ENCODE measurements around the gene LHX2. TPM values are rescaled to one million over a fixed set of nuclear protein-coding genes. Genes with fewer than 3 reads are reported as not detected.

The LHX2 gene
- total RNA-seq, 3 donors from 2014 or later (not counting 1 experiment from before 2014, with no cell fraction given): not detected

GRCh38 chr9:124044448-124044847 is 32.9 kb downstream of the LHX2 start:
- no peak overlapping the region for H3K27ac ChIP-seq (ENCODE audit: low read length)
- H3K27ac Mint-ChIP-seq: no peak overlapping the region
- intact Hi-C loops (cut with micrococcal nuclease): loop anchor here (5.0 kb wide), 1 partner anchor 642 kb away; no protein-coding TSS in a partner anchor
- ATAC-seq (no peak), DNase-seq (no peak)
- no peak overlapping the region for H3K4me3 ChIP-seq (ENCODE audit: low read length)
- no peaks in the 10 kb centered on the region for H3K9me3 ChIP-seq (ENCODE audit: control insufficient read depth, insufficient read depth, low read length)
- H3K4me1 ChIP-seq (ENCODE audit: control insufficient read depth, insufficient read depth, low read length): peaks cover 9% of the 10 kb centered on the region
- no peak overlapping the region for H3K4me3 Mint-ChIP-seq
- H3K4me1 Mint-ChIP-seq: peaks cover 0 to 7% of the 10 kb centered on the region in 2 donors
- H3K9me3 Mint-ChIP-seq: no peaks in the 10 kb centered on the region
- peaks cover 29% of the 10 kb centered on the region for H3K27me3 ChIP-seq (ENCODE audit: control insufficient read depth, insufficient read depth, low read length)
- H3K36me3 Mint-ChIP-seq: no peaks in the 10 kb centered on the region
- H3K36me3 ChIP-seq (ENCODE audit: control insufficient read depth, insufficient read depth, low read length): no peaks in the 10 kb centered on the region
- peaks cover 42 to 52% of the 10 kb centered on the region in 2 donors for H3K27me3 Mint-ChIP-seq (ENCODE audit: low read depth in 2 of 2)
- TF ChIP-seq, protein P1, sequence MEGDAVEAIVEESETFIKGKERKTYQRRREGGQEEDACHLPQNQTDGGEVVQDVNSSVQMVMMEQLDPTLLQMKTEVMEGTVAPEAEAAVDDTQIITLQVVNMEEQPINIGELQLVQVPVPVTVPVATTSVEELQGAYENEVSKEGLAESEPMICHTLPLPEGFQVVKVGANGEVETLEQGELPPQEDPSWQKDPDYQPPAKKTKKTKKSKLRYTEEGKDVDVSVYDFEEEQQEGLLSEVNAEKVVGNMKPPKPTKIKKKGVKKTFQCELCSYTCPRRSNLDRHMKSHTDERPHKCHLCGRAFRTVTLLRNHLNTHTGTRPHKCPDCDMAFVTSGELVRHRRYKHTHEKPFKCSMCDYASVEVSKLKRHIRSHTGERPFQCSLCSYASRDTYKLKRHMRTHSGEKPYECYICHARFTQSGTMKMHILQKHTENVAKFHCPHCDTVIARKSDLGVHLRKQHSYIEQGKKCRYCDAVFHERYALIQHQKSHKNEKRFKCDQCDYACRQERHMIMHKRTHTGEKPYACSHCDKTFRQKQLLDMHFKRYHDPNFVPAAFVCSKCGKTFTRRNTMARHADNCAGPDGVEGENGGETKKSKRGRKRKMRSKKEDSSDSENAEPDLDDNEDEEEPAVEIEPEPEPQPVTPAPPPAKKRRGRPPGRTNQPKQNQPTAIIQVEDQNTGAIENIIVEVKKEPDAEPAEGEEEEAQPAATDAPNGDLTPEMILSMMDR (IDR thresholded peaks at IDR 0.05): no peak
- WGBS (ENCODE audit: insufficient coverage): 96% methylated on average over 5 of the region's 5 CpGs

DNA sequence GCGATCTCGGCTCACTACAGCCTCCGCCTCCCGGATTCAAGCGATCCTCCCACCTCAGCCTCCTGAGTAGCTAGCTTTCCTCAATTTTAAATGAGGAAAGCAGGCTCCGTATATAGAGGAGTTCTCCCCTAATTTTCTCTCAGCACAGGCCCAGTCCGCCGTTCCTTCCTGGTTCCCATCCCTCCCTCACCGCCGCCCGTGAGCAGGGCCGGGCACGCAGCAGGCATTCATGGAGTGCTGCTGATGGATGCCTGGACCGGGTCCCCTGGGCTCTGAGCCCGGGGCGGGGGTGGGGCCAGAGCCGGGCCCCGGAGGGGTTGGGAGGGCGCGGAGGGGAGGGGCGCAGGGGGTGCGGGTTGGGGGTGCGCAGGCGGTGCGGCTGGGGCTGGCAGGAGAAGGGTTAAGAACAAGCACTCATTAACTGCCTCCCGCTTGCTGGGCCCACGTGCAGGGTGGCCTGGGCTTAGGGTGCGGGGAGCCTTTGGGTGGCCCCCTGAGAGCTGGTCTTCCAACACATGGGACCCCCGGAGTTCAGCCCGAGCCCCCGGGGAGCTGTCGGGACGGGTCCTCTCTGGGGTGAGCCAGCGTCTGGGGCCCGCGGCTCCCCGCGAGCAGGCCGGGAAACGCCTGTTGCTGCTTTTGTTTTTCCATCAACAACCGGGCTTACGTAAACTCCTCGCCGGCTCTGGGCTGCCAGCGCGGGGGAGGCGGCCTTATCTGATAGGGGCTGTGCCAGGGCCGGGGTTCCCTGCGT is 33.7 kb downstream of the LHX2 start:
- Histone ChIP-seq H3K36me3 (ENCODE audit: control insufficient read depth, insufficient read depth, low read length) (no peaks in the 10 kb centered on the region), H3K9me3 (ENCODE audit: control insufficient read depth, insufficient read depth, low read length) (no peaks in the 10 kb centered on the region), H3K27ac (ENCODE audit: low read length) (no peak overlapping the region), H3K27me3 (ENCODE audit: control insufficient read depth, insufficient read depth, low read length) (peaks cover 25% of the 10 kb centered on the region), H3K4me1 (ENCODE audit: control insufficient read depth, insufficient read depth, low read length) (peaks cover 9% of the 10 kb centered on the region), H3K4me3 (ENCODE audit: low read length) (no peak overlapping the region)
- DNase-seq (no peak), ATAC-seq (no peak)
- H3K36me3 Mint-ChIP-seq: no peaks in the 10 kb centered on the region
- no peaks in the 10 kb centered on the region for H3K9me3 Mint-ChIP-seq
- peaks cover 39 to 49% of the 10 kb centered on the region in 2 donors for H3K27me3 Mint-ChIP-seq (ENCODE audit: low read depth in 2 of 2)
- H3K27ac Mint-ChIP-seq: no peak overlapping the region
- WGBS (ENCODE audit: insufficient coverage): 13% methylated on average over 49 of the region's 49 CpGs
- H3K4me1 Mint-ChIP-seq: peaks cover 0 to 7% of the 10 kb centered on the region in 2 donors
- H3K4me3 Mint-ChIP-seq: no peak overlapping the region
- intact Hi-C loops (cut with micrococcal nuclease): no loop called here
- TF ChIP-seq, protein P1 (IDR thresholded peaks at IDR 0.05): no peak

DNA sequence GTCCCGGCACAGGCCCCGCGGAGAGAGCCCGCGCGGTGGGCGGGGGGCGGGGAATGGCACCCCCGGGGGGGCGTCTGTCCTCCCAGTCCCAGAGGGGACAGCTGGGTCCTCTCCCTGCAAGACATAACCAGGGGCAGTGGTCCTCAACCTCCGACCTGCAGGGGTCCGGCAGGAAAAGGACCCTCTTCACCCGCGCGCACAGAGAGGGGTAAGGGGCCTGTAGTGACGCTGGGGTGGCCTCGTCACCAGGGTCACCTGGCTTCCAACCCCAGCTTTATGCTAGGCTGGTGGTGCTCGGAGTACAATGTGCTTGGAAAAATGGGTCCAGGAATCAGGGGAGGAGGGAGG is 34.2 kb downstream of the LHX2 start:
- DNase-seq (no peak), ATAC-seq (no peak)
- Mint-ChIP-seq H3K27me3 (ENCODE audit: low read depth in 2 of 2) (peaks cover 41 to 50% of the 10 kb centered on the region in 2 donors), H3K27ac (no peak overlapping the region), H3K36me3 (no peaks in the 10 kb centered on the region), H3K9me3 (no peaks in the 10 kb centered on the region), H3K4me1 (peaks cover 0 to 7% of the 10 kb centered on the region in 2 donors), H3K4me3 (no peak overlapping the region)
- Histone ChIP-seq H3K4me3 (ENCODE audit: low read length) (no peak overlapping the region), H3K27ac (ENCODE audit: low read length) (no peak overlapping the region), H3K36me3 (ENCODE audit: control insufficient read depth, insufficient read depth, low read length) (no peaks in the 10 kb centered on the region), H3K27me3 (ENCODE audit: control insufficient read depth, insufficient read depth, low read length) (peaks cover 23% of the 10 kb centered on the region), H3K9me3 (ENCODE audit: control insufficient read depth, insufficient read depth, low read length) (no peaks in the 10 kb centered on the region), H3K4me1 (ENCODE audit: control insufficient read depth, insufficient read depth, low read length) (peaks cover 6% of the 10 kb centered on the region)
- WGBS (ENCODE audit: insufficient coverage): 13% methylated on average over 18 of the region's 18 CpGs
- intact Hi-C loops (cut with micrococcal nuclease): no loop called here
- TF ChIP-seq, protein P1 (IDR thresholded peaks at IDR 0.05): no peak

DNA sequence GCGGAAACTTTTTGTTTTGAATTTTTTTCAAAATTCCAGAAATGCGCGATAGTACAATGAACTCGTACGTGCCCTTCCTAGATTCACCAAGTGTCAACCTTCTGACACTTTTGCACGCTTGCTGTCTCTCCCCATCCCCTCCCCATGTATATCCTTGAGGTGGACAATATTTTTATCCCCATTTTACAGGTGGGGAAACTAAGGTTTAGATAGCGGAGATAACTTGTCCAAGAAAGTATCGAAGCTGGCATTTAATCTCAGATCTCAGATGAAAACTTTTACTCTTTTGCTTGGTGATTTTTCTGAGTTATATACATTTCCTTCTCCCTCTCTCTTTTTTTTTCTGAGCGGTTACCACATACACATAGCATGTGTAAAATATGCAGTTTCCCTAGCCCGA is 34.6 kb downstream of the LHX2 start:
- Histone ChIP-seq H3K27me3 (ENCODE audit: control insufficient read depth, insufficient read depth, low read length) (peaks cover 21% of the 10 kb centered on the region), H3K27ac (ENCODE audit: low read length) (no peak overlapping the region), H3K9me3 (ENCODE audit: control insufficient read depth, insufficient read depth, low read length) (no peaks in the 10 kb centered on the region), H3K4me3 (ENCODE audit: low read length) (no peak overlapping the region), H3K4me1 (ENCODE audit: control insufficient read depth, insufficient read depth, low read length) (peaks cover 3% of the 10 kb centered on the region), H3K36me3 (ENCODE audit: control insufficient read depth, insufficient read depth, low read length) (no peaks in the 10 kb centered on the region)
- 73% methylated on average over 8 of the region's 10 CpGs for WGBS (ENCODE audit: insufficient coverage)
- no peaks in the 10 kb centered on the region for H3K36me3 Mint-ChIP-seq
- H3K27me3 Mint-ChIP-seq (ENCODE audit: low read depth in 2 of 2): peaks cover 45 to 52% of the 10 kb centered on the region in 2 donors
- no peaks in the 10 kb centered on the region for H3K9me3 Mint-ChIP-seq
- DNase-seq: no peak
- no peak overlapping the region for H3K4me3 Mint-ChIP-seq
- no peak for ATAC-seq
- H3K4me1 Mint-ChIP-seq: peaks cover 0 to 7% of the 10 kb centered on the region in 2 donors
- H3K27ac Mint-ChIP-seq: no peak overlapping the region
- intact Hi-C loops (cut with micrococcal nuclease): no loop called here
- TF ChIP-seq, protein P1 (IDR thresholded peaks at IDR 0.05): no peak
